Amniotic epithelial cell (primary cell): ENCODE measurements around the gene SEMA5A.

Source experiments
- DNase-seq: peaks from one replicate; pipeline ENCODE4 v3.0.0-alpha.2; 2010; ENCODE audit warnings: low read depth

SEMA5A gene

DNA sequence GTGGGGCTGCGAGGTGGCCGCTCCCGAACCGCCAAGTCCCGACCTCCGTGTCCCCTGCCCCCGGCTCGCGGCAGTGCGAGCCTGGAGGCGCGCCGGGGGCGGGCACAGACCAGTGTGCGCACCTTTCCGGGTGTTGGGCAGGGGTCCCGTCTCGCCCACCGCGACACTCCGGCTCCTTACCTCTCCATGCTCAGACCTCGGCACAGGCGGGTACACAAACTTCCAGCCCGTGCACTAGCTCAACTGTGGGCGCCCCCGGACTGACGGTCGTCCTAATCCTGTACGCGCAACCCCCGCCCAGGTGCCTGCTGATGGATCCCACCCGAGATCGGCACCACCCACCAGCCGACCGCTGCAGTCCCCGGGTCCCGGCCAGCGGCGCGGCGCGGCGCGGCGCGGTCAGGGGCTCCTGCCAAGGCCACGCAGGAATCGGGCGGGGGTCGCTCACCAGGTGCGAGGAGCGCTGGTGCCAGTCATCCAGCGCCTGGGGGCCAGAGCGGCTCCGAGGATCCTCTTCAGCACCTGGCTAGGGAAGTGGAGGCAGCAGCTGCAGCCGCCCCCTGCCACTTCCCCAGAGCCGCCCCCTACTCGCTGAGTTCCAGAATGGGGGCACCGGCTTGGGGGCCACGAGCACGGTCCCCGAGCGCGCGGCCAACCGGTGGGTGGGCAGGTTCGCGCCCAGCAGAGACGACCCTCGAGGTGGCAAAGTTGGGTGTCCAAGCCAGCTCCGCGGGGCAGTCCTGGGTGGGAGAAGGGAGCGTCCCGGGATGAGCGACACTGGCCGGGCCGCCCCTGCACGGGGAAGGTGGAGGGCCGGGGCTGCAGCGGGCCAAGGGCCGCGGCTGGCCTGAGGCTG is 511 bp downstream of the SEMA5A start:
- DNase-seq: no peak

DNA sequence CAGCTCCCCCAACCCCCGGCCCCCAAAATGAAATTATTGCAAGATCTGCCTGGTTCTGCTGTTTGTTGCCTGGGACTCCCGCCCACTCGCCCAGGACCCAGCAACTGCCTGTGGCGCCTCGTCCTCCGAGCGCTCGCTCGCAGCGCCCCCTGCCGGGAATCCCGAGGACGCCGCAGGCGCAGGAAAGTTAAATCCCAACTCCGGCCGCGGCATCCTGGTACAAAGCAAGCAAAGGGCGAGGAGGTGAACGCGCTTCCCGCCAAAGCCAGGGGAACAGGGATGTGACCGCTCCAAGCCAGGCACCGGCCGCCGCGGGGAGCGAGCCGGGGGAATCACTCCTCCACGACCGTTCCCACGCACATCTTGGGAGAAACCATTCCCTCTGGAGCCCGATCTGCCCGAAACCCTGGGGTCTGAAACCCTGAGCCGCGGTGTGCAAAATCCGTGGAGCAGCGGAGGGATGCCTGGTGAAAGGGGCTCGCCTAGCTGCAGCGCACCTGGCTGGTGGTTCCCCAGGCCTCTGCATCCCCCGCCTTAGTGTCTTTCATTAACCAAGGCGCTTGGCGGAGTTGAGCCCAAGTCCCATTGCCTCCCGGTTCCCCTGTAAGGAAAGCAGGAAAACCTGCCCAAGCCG is 1.3 kb downstream of the SEMA5A start:
- DNase-seq: peak; percentile 67

GRCh38 chr5:9544056-9544455 is 1.8 kb downstream of the SEMA5A start:
- DNase-seq: no peak

DNA sequence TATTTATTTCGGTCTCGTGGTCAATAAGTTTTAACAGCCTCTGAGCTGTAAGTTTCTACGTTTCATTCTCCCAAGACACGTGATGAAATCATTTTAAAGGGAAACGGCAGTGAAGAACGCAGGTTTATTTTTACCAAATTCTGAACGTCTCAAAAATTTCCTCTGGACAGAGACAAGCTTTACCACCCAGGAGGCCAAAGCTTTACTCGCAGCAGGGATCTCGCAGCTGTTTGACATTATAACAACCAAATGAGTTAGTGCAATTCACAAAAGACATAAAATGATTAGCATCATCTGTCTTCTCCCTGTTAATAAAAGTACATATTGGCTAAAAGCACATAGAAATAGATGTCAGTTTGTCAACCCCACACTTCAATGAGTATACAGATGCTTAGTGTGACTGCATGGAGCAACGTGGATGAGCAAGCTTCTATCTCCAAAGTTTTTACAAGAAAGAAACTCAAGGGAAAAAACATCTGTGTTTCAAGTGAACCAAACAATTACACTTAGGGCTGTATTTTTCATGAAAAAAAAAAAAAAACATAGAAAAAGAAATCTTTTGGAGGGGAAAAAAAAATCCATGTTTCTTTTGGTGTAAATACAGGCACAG is 2.5 kb downstream of the SEMA5A start:
- no peak for DNase-seq

DNA sequence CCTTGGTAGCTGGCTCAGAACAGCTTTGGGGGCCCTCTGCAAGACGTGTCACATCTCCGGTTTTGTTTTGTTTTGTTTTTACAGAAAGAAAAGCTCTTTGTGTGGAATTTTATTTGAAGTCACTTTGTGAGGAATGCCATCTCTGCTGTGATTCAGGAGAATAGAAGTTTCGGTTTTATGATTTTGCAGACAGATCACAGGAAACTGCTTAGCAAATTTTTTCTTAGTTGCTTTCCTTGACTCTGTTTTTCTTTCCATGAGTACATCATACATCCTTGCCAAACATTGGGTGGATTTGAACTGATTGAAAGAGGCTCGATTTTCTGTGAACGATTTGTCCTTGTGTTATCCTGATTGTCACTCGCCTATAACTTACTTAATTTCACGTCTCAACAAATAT is 5.1 kb downstream of the SEMA5A start:
- DNase-seq: no peak

DNA sequence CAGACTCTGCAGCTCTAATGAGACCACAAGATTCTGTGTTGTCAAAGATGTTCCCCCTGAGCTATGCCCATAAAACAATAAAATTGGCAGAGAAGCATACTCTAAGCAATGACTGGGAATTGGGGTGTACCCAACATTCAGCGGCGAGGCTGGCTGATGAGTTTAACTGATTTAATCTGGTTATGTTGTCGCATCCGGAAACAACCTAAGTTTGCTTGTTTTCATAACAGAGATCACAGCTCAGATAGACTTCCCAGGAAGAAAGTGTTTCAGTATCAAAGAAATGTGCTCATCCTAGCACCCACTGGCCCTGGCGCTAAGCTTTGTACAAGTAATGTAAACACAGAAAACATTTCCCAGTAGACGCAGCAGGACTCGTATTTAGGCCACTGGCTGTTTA is 7.4 kb downstream of the SEMA5A start:
- no peak for DNase-seq

DNA sequence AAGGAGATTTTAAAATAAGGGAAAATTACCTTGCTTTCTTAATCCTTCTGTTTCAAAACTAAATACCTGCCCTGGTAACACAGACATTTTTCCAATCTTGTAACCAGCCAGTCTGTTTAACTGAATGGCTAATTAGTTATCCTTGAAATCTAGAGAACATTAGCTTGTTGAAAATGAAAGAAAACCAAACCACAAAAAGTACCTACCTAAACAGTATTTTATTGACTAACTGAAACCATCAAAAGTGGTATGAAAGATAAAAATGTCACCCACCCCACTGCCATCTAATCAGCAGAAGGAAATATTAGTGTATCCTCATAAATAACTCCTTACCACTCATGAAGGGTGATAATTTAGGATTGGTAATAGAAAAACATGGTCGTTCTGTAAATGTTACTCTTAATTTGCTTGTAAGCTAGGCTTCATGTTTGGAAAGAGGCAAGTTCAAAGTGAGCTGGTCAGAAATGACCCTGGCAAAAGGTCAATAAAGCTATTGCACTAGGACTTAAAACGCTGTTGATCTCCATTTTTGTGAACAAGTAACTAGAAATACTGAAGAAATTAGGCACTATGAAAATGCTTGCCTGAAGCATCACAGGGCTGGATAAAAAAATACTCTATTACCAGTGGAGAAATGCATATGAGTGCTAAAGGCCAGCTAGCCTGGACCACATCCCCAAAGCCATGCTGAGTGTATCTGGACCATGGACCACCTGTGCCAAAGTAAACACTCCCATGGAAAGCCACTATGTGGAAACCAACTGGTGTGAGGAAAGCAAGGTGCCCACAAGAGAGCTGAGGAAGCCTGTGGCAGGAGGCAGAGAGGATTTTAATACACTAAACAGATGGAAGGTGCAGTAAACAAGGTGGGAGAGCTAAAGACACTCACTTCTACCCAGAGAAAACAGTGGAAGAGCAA is 8.4 kb downstream of the SEMA5A start:
- DNase-seq: no peak

DNA sequence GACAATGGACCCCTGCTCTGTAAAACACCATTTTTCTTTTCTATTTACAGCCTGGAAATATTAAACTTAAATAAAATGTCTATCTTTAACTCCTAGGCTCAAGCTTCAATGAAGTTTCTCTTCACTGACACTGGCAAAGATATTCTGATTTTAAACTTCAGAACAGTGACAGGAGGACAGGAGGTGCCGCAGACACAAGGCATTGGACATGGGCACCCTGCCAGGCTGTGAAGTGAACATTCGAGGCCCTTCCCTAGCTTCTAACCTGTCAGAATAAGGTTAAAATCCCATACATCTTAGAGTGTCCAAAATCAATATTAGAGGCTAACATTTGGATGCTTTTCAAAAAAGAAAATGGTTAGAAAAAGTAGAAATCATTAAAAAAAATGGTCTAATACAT is 9.2 kb downstream of the SEMA5A start:
- DNase-seq: no peak

GRCh38 chr5:9534881-9535517 is 10.9 kb downstream of the SEMA5A start:
- peak; percentile 47 for DNase-seq

GRCh38 chr5:9533562-9534364 is 12.1 kb downstream of the SEMA5A start:
- no peak for DNase-seq

DNA sequence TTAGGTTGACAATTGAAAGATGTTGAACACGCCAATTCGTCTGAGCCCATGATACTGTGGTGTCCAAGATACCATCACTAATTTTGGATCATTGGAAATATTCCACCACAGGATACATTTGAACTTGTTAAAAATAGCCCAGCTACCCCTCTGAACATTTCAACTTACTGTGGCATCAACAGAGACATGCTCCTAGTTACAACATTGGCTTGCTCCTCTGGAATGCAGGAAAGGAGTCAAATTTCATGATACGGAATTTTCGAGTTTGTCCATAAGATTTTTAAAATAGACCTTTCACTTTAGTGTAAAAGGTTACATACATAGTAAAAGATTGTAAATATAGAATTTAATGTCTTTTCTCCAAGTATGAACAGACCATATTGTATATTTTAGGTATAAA is 12.8 kb downstream of the SEMA5A start:
- DNase-seq: no peak

DNA sequence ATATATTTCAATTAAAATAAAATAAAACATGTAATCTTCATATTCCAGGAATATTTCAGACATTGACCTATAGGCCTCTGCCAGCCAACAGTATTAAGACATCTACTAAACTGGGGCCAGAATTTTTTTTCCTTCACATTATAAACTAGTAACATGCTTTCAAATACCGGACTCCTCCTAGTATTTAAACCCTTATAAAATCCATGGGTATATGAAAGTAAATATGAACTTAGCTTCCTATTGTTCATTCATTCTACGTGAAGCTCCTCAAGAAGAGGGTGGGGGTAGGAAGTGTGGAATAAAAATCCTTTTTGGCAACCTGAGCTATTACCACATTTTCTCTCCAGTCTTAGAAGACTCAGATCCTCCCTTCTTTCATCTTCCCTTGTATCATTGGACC is 16.4 kb downstream of the SEMA5A start:
- DNase-seq: no peak

GRCh38 chr5:9529041-9529480 is 16.8 kb downstream of the SEMA5A start:
- DNase-seq: no peak

GRCh38 chr5:9524941-9525340 is 20.9 kb downstream of the SEMA5A start:
- DNase-seq: no peak

DNA sequence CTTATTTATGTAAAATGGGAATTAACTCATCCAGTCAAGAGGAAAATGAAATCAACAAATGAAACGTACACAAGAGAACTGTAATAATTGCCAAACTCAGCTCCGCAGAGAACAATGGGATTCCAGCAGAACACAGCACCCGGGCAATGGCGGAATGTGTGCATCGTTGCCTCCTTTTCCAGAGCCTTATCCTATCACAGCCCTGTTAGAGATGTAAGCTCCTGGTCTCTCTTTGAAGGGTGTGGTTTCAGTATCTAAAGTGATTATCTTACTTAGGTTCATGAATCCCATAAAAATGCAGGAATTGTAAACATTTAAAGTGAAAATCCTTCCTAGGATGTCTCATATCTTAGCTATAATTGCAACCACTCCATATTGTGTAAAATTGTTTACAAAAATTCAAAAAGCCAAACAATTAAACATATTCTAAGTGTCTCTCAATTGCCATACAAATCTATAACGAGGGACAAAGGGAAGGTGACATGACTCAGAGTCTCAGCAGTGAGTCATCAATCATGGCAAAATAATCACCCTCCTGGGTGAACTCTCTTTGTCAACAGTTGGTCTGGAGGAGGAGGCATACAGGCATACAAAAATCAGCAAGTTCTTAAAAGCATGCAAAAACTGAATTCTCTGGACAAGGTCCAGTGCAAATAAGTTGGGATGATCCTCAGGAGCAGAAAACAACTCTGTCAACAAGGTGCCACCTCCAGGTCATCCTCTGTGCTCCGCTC is 22.6 kb downstream of the SEMA5A start:
- no peak for DNase-seq

- peak; percentile 69 for DNase-seq
These were observed 26.3 kb downstream of the SEMA5A start for GRCh38 chr5:9519537-9519936.

GRCh38 chr5:9516591-9516990 is 29.3 kb downstream of the SEMA5A start:
- no peak for DNase-seq

DNA sequence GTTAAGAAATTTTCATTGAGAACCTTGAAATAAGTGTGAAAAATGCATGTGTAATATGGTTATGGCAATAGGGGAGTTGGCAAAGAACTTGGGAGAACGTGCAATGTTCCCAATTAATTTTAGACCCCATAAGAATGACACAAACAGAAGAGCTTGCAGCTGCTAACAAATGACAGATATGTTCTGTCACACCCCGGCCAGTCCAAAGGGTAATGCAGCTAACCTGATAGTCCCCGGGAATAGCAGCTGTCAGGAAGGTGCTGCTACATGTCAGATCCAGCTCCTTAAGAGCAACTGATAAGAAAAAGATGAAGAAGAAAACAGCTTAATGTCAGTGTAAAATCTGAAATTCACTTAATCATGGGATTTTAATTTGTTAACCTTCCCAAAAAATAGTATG is 30.4 kb downstream of the SEMA5A start:
- no peak for DNase-seq

DNA sequence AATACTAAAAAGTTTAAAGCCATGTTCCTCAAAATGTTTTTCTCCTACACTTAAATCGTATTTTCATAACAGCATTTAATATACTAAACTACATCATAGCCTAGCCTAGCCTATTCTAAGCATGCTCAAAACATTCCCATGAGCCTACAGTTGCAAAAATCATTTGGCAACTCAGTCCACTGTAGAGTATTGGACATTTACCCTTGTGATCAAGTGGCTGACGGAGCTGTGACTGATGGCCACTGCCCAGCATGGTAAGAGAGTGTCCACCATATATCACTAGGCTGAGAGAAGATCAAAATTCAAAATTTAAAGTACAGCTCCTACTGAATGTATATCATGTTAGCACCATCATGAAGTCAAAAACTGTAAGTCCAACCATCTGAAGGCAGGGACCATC is 30.9 kb downstream of the SEMA5A start:
- no peak for DNase-seq

- DNase-seq: peak; percentile 46
These were observed 32.0 kb downstream of the SEMA5A start for GRCh38 chr5:9513827-9514226.
